B cell (primary cell): ENCODE results near the gene PLA2G2D.

Experiments
- CTCF ChIP-seq: fragments of 200-600 bp; IDR thresholded peaks from one replicate; pipeline ENCODE4 v1.8.0; 2022; ENCODE audit warnings: antibody characterized with exemption, mild to moderate bottlenecking
- EZH2 ChIP-seq: IDR thresholded peaks from 2 replicates; pipeline ENCODE4 v1.6.1; 2012; ENCODE audit warnings: borderline replicate concordance, low read depth, mild to moderate bottlenecking, moderate library complexity, low read length; ENCODE audit not compliant: insufficient read depth, poor library complexity, severe bottlenecking

- TF ChIP-seq CTCF (no peak), EZH2 (no peak)
Observed at GRCh38 chr1:20070357-20070756, 49.0 kb downstream of the PLA2G2D start.
